Gastroesophageal sphincter (tissue), 4 donors: Measurements from ENCODE around the gene TBC1D24. TPM values are rescaled to one million over a fixed set of nuclear protein-coding genes. Genes with fewer than 3 reads are reported as not detected.
A peak's percentile ranks its signal among the peaks of the same experiment; 100 is the strongest.

Experiments
- ATAC-seq: fragments of 150-250 bp; one replicate; pipeline ENCODE4 v1.9.1; 2016; ENCODE audit warnings: mild to moderate bottlenecking, moderate library complexity
- H3K27ac ChIP-seq, 4 donors: fragments of 200-600 bp; sonication (generic) in 3 of 4; 1 replicate in 3 of 4; 2 replicates in 1 of 4; pipeline ENCODE4 v1.5.1; 2016 to 2019
- H3K27me3 ChIP-seq: fragments of 200-600 bp; sonication (generic); one replicate; pipeline ENCODE4 v1.5.1; 2019
- H3K36me3 ChIP-seq, 2 donors: fragments of 200-600 bp; sonication (generic); one replicate each; pipeline ENCODE4 v1.5.1; 2019; ENCODE audit warnings: control low read depth in 1 of 2
- H3K4me1 ChIP-seq, 3 donors: fragments of 200-600 bp; sonication (generic); 1 replicate in 2 of 3; 2 replicates in 1 of 3; pipeline ENCODE4 v1.5.1; 2016 to 2019; ENCODE audit warnings: control low read depth in 2 of 3
- H3K4me3 ChIP-seq, 2 donors: fragments of 200-600 bp; sonication (generic); one replicate each; pipeline ENCODE4 v1.5.1; 2019; ENCODE audit warnings: mild to moderate bottlenecking in 1 of 2, moderate library complexity in 1 of 2
- H3K9me3 ChIP-seq, 3 donors: fragments of 200-600 bp; sonication (generic); one replicate each; pipeline ENCODE4 v1.5.1; 2017 to 2019; ENCODE audit warnings: control low read depth in 2 of 3
- CTCF ChIP-seq, 4 experiments: fragments of 200-600 bp in 2 of 4; fragments of 450-650 bp in 2 of 4; sonication (generic) in 1 of 4; IDR thresholded peaks; one replicate each; pipeline ENCODE4 v1.5.1; 2017 to 2019; ENCODE audit warnings: antibody characterized with exemption in 4 of 4, mild to moderate bottlenecking in 2 of 4, moderate library complexity in 2 of 4
- EP300 ChIP-seq: sonication (generic); formaldehyde crosslinking; IDR thresholded peaks from one replicate; pipeline ENCODE4 v1.6.1; 2017; ENCODE audit warnings: antibody characterized with exemption, mild to moderate bottlenecking
- POLR2A ChIP-seq, 2 donors: fragments of 450-650 bp; IDR thresholded peaks; one replicate each; pipeline ENCODE4 v1.6.1; 2017; ENCODE audit warnings: antibody characterized with exemption in 2 of 2, mild to moderate bottlenecking in 2 of 2, moderate library complexity in 1 of 2
- POLR2AphosphoS5 ChIP-seq: sonication (generic); formaldehyde crosslinking; IDR thresholded peaks from one replicate; pipeline ENCODE4 v1.6.1; 2017; ENCODE audit warnings: antibody characterized with exemption
- WGBS, 2 donors: methylation state at CpG; one replicate each; pipeline ENCODE4 v1.1.5; 2018; ENCODE audit warnings: low coverage in 1 of 2; 5-methylcytosine and 5-hydroxymethylcytosine counted together
- total RNA-seq, 4 donors: library from RNA; depleted of rRNA; stranded (reverse); fragments of >200 nt; gene quantifications; one replicate each; pipeline ENCODE4 v1.1.0, GENCODE V29; 2016

Gene TBC1D24
- total RNA-seq, 4 donors from 2014 or later, result 6.2 to 18.4 (median 14.2) TPM

GRCh38 chr16:2482249-2482648 lies 7.3 kb downstream of the TBC1D24 start:
- H3K27ac ChIP-seq, result peak overlapping the region; percentile 66 to 85 (median 83)
- ATAC-seq, result no peak
- H3K9me3 ChIP-seq, result no peaks in the 10 kb centered on the region
- peaks cover 0 to 8% of the 10 kb centered on the region in 2 donors for H3K36me3 ChIP-seq
- 50% methylated on average over 10 of the region's 13 CpGs; no CpG with 5 or more reads in 1 of the 2 donors for WGBS, 2 donors
- H3K4me1 ChIP-seq, result peaks cover 0 to 46% (median 10%) of the 10 kb centered on the region in 3 donors
- H3K27me3 ChIP-seq, result no peaks in the 10 kb centered on the region
- TF ChIP-seq POLR2A (IDR thresholded peaks at IDR 0.05), result no peak
- TF ChIP-seq POLR2AphosphoS5, result no peak
- TF ChIP-seq EP300, result no peak
- TF ChIP-seq CTCF (IDR thresholded peaks at IDR 0.05), result no peak
- no peak overlapping the region for H3K4me3 ChIP-seq

GRCh38 chr16:2482708-2483534 lies 8.0 kb downstream of the TBC1D24 start:
- TF ChIP-seq CTCF (IDR thresholded peaks at IDR 0.05) (no peak), POLR2AphosphoS5 (peak; percentile 22), EP300 (no peak), POLR2A (IDR thresholded peaks at IDR 0.05) (no peak)
- ATAC-seq, result peak; percentile 88
- Histone ChIP-seq H3K9me3 (no peaks in the 10 kb centered on the region), H3K27ac (peak overlapping the region; percentile 66 to 85 (median 83)), H3K27me3 (no peaks in the 10 kb centered on the region), H3K4me1 (peaks cover 0 to 47% (median 10%) of the 10 kb centered on the region in 3 donors), H3K36me3 (peaks cover 0 to 8% of the 10 kb centered on the region in 2 donors), H3K4me3 (peak overlapping the region; percentile 1 to 40)
- WGBS, 2 donors, result 0 to 19% methylated on average over 4 to 12 of the region's 32 CpGs

- Histone ChIP-seq H3K36me3 (peaks cover 0 to 8% of the 10 kb centered on the region in 2 donors), H3K9me3 (no peaks in the 10 kb centered on the region), H3K4me1 (peaks cover 0 to 47% (median 10%) of the 10 kb centered on the region in 3 donors), H3K27ac (peak overlapping the region in 3 of 4 donors; percentile 82 to 85 (median 84)), H3K27me3 (no peaks in the 10 kb centered on the region), H3K4me3 (no peak overlapping the region)
- 84 to 96% methylated on average over 8 to 10 of the region's 16 CpGs for whole genome bisulfite sequencing, 2 donors
- ATAC-seq, result no peak
- TF ChIP-seq POLR2A (IDR thresholded peaks at IDR 0.05), result no peak
- no peak for TF ChIP-seq POLR2AphosphoS5
- no peak for TF ChIP-seq EP300
- no peak for TF ChIP-seq CTCF (IDR thresholded peaks at IDR 0.05)
These were observed 9.3 kb downstream of the TBC1D24 start for GRCh38 chr16:2483939-2484897.

- 94 to 100% methylated on average over 1 to 4 of the region's 13 CpGs for WGBS, 2 donors
- H3K4me3 ChIP-seq, result no peak overlapping the region
- H3K4me1 ChIP-seq, result peaks cover 0 to 47% (median 10%) of the 10 kb centered on the region in 3 donors
- TF ChIP-seq EP300 (no peak), POLR2A (IDR thresholded peaks at IDR 0.05) (no peak), CTCF (IDR thresholded peaks at IDR 0.05) (no peak), POLR2AphosphoS5 (no peak)
- no peaks in the 10 kb centered on the region for H3K27me3 ChIP-seq
- H3K9me3 ChIP-seq, result no peaks in the 10 kb centered on the region
- no peak for ATAC-seq
- peaks cover 0 to 12% of the 10 kb centered on the region in 2 donors for H3K36me3 ChIP-seq
- H3K27ac ChIP-seq, result peak overlapping the region in 1 of 4 donors; percentile 17
These were observed 10.1 kb downstream of the TBC1D24 start for GRCh38 chr16:2484898-2485508.
